B cell (primary cell): ENCODE results near the gene KIF2A. TPM values are rescaled to one million over a fixed set of nuclear protein-coding genes. Genes with fewer than 3 reads are reported as not detected.

Experiments
- ATAC-seq: fragments of 200-7000 bp; cut with Tn5 transposase; one replicate; pipeline ENCODE4 v1.10.0; 2021; ENCODE audit warnings: low read depth, mild to moderate bottlenecking, moderate number of reproducible peaks, moderate library complexity
- CTCF ChIA-PET: fragments of 350-600 bp; sonication (Branson Sonifier 250); formaldehyde crosslinking; loops from one replicate; lab custom pipeline; 2021; ENCODE audit warnings: antibody characterized with exemption, inconsistent platforms; lab: Charles Lee
- POLR2A ChIA-PET: fragments of 350-600 bp; sonication (Branson Sonifier 250); formaldehyde crosslinking; loops from one replicate; lab custom pipeline; 2021; ENCODE audit warnings: antibody characterized with exemption; lab: Charles Lee
- DNase-seq: peaks from one replicate; pipeline ENCODE4 v3.0.0; 2013
- H2AFZ ChIP-seq: 2 replicates; pipeline ENCODE4 v1.6.1; 2012; ENCODE audit warnings: mild to moderate bottlenecking, low read depth, low read length; ENCODE audit not compliant: insufficient read depth, poor library complexity, severe bottlenecking
- H3K27ac ChIP-seq, 2 donors: 1 replicate in 1 of 2; 2 replicates in 1 of 2; pipeline ENCODE4 v1.5.1; 2012 to 2013; ENCODE audit warnings: low read length in 2 of 2, mild to moderate bottlenecking in 2 of 2, moderate library complexity in 1 of 2
- H3K27me3 ChIP-seq, 4 experiments: fragments of 200-600 bp in 1 of 4; sonication (generic) in 1 of 4; replicated peaks in 1 of 4; 1 replicate in 2 of 4; 2 replicates in 2 of 4; pipeline versions ENCODE4 v1.6.1 to v1.7.0; 2013 to 2016; ENCODE audit warnings: low read length in 3 of 4, mild to moderate bottlenecking in 2 of 4, mixed read lengths in 1 of 4, moderate library complexity in 1 of 4; ENCODE audit not compliant: insufficient read depth in 4 of 4, control insufficient read depth in 3 of 4; ENCODE audit errors: control extremely low read depth in 1 of 4
- H3K36me3 ChIP-seq, 2 experiments: replicated peaks in 1 of 2; 1 replicate in 1 of 2; 2 replicates in 1 of 2; pipeline versions ENCODE4 v1.6.1 to v1.7.1; 2013; ENCODE audit warnings: low read length in 1 of 2; ENCODE audit not compliant: insufficient read depth in 2 of 2, control insufficient read depth in 1 of 2; ENCODE audit errors: control extremely low read depth in 1 of 2, extremely low read depth in 1 of 2
- H3K4me1 ChIP-seq, 2 donors: fragments of 200-600 bp in 1 of 2; sonication (generic) in 1 of 2; 1 replicate in 1 of 2; 2 replicates in 1 of 2; pipeline versions ENCODE4 v1.5.1 to v1.6.1; 2013 to 2017; ENCODE audit warnings: low read length in 2 of 2; ENCODE audit not compliant: control insufficient read depth in 2 of 2, insufficient read depth in 2 of 2
- H3K4me2 ChIP-seq: replicated peaks from 2 replicates; pipeline ENCODE3; 2012; ENCODE audit warnings: mild to moderate bottlenecking, low read depth, low read length; ENCODE audit not compliant: poor library complexity, severe bottlenecking
- H3K4me3 ChIP-seq, 5 experiments: fragments of 200-600 bp in 1 of 5; sonication (generic) in 1 of 5; 1 replicate in 3 of 5; 2 replicates in 2 of 5; pipeline versions ENCODE4 v1.5.1 to v1.7.0; 2011 to 2016; ENCODE audit warnings: low read length in 4 of 5, mild to moderate bottlenecking in 4 of 5, low read depth in 2 of 5, control low read depth in 1 of 5, moderate library complexity in 1 of 5; ENCODE audit not compliant: insufficient read depth in 1 of 5; ENCODE audit errors: control extremely low read depth in 1 of 5, extremely low read depth in 1 of 5
- H3K79me2 ChIP-seq: fragments of 200-600 bp; sonication (generic); one replicate; pipeline ENCODE4 v1.6.0; 2016; ENCODE audit warnings: low read length; ENCODE audit not compliant: control insufficient read depth, insufficient read depth
- H3K9ac ChIP-seq: fragments of 200-600 bp; sonication (generic); 2 replicates; pipeline ENCODE4 v1.6.1; 2017; ENCODE audit warnings: mild to moderate bottlenecking, low read length, moderate library complexity
- H3K9me3 ChIP-seq, 3 donors: one replicate each; pipeline versions ENCODE4 v1.6.1 to v1.7.1; 2013; ENCODE audit warnings: low read length in 2 of 3; ENCODE audit not compliant: control insufficient read depth in 2 of 3, insufficient read depth in 1 of 3; ENCODE audit errors: control extremely low read depth in 1 of 3
- H4K20me1 ChIP-seq: 2 replicates; pipeline ENCODE4 v1.6.0; 2012; ENCODE audit warnings: mild to moderate bottlenecking, low read length; ENCODE audit not compliant: insufficient read depth, control insufficient read depth, poor library complexity, severe bottlenecking
- H3K27ac Mint-ChIP-seq: one replicate; pipeline ENCODE4 v1.8.0; 2021; ENCODE audit warnings: mixed read lengths
- H3K27me3 Mint-ChIP-seq: one replicate; pipeline ENCODE4 v1.8.0; 2021; ENCODE audit warnings: mixed read lengths
- H3K4me1 Mint-ChIP-seq: one replicate; pipeline ENCODE4 v1.8.0; 2021; ENCODE audit warnings: mixed read lengths
- H3K4me3 Mint-ChIP-seq: one replicate; pipeline ENCODE4 v1.8.0; 2021; ENCODE audit warnings: mixed read lengths
- H3K9me3 Mint-ChIP-seq: one replicate; pipeline ENCODE4 v1.8.0; 2022; ENCODE audit warnings: mixed read lengths; ENCODE audit not compliant: insufficient read depth
- EZH2 ChIP-seq: IDR thresholded peaks from 2 replicates; pipeline ENCODE4 v1.6.1; 2012; ENCODE audit warnings: borderline replicate concordance, low read depth, mild to moderate bottlenecking, moderate library complexity, low read length; ENCODE audit not compliant: insufficient read depth, poor library complexity, severe bottlenecking
- WGBS: methylation state at CpG from one replicate; pipeline ENCODE4 v1.1.5; 2013; ENCODE audit warnings: missing lambda C conversion rate; ENCODE audit not compliant: insufficient coverage; 5-methylcytosine and 5-hydroxymethylcytosine counted together
- intact Hi-C: fragments of 100-400 bp; cut with micrococcal nuclease; formaldehyde crosslinking; loops from one replicate; pipeline ENCODE4 v1.10.0; 2022
- polyA plus RNA-seq: library from polyadenylated mRNA; depleted of rRNA; stranded (reverse); fragments of >200 nt; gene quantifications from 2 replicates; pipeline ENCODE4 v1.2.3, GENCODE V29; 2012
- total RNA-seq, 2 donors: library from RNA; stranded (reverse); fragments of 120-200 nt in 1 of 2; gene quantifications; 1 replicate in 1 of 2; 2 replicates in 1 of 2; pipeline versions ENCODE4 v1.2.3 to v1.2.4, GENCODE V29; 2013 to 2022
- TF ChIP-seq, protein P1 (sequence below): fragments of 200-600 bp; IDR thresholded peaks from one replicate; pipeline ENCODE4 v1.8.0; 2022; ENCODE audit warnings: antibody characterized with exemption, mild to moderate bottlenecking

The KIF2A gene
- total and polyA plus RNA-seq, 2 donors (not counting 1 experiment from before 2014, with no cell fraction given), result 12.9 to 59.0 TPM

GRCh38 chr5:62374090-62374489 lies 68.1 kb downstream of the KIF2A start:
- no peaks in the 10 kb centered on the region for H3K9me3 Mint-ChIP-seq
- H3K4me2 ChIP-seq, result no peak overlapping the region
- no peaks in the 10 kb centered on the region for H3K27me3 ChIP-seq
- no peak overlapping the region for H3K4me3 Mint-ChIP-seq
- no peaks in the 10 kb centered on the region for H3K4me1 Mint-ChIP-seq
- ChIA-PET POLR2A (no interaction called here), CTCF (no interaction called here)
- ATAC-seq, result no peak
- H3K9ac ChIP-seq, result no peak overlapping the region
- no peak overlapping the region for H2AFZ ChIP-seq
- no peak overlapping the region for H3K27ac ChIP-seq
- intact Hi-C loops, result no loop called here
- DNase-seq, result no peak
- H3K79me2 ChIP-seq, result no peaks in the 10 kb centered on the region
- no CpG with 5 or more reads among the region's 1 CpG for WGBS
- no peak overlapping the region for H3K4me3 ChIP-seq
- no peak overlapping the region for H3K27ac Mint-ChIP-seq
- H3K36me3 ChIP-seq, result peaks cover 8 to 34% of the 10 kb centered on the region in 2 experiments
- H3K27me3 Mint-ChIP-seq, result no peaks in the 10 kb centered on the region
- no peak for TF ChIP-seq EZH2
- TF ChIP-seq, protein P1, sequence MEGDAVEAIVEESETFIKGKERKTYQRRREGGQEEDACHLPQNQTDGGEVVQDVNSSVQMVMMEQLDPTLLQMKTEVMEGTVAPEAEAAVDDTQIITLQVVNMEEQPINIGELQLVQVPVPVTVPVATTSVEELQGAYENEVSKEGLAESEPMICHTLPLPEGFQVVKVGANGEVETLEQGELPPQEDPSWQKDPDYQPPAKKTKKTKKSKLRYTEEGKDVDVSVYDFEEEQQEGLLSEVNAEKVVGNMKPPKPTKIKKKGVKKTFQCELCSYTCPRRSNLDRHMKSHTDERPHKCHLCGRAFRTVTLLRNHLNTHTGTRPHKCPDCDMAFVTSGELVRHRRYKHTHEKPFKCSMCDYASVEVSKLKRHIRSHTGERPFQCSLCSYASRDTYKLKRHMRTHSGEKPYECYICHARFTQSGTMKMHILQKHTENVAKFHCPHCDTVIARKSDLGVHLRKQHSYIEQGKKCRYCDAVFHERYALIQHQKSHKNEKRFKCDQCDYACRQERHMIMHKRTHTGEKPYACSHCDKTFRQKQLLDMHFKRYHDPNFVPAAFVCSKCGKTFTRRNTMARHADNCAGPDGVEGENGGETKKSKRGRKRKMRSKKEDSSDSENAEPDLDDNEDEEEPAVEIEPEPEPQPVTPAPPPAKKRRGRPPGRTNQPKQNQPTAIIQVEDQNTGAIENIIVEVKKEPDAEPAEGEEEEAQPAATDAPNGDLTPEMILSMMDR, result no peak
- H4K20me1 ChIP-seq, result no peaks in the 10 kb centered on the region
- no peaks in the 10 kb centered on the region for H3K4me1 ChIP-seq
- H3K9me3 ChIP-seq, result no peaks in the 10 kb centered on the region

- H3K27ac ChIP-seq, result no peak overlapping the region
- no peaks in the 10 kb centered on the region for H3K79me2 ChIP-seq
- no peak overlapping the region for H3K4me3 ChIP-seq
- no peak overlapping the region for H3K27ac Mint-ChIP-seq
- intact Hi-C loops, result no loop called here
- H3K9me3 Mint-ChIP-seq, result no peaks in the 10 kb centered on the region
- no peaks in the 10 kb centered on the region for H3K4me1 ChIP-seq
- H2AFZ ChIP-seq, result no peak overlapping the region
- POLR2A ChIA-PET, result no interaction called here
- H3K36me3 ChIP-seq, result peaks cover 10 to 46% of the 10 kb centered on the region in 2 experiments
- H3K9me3 ChIP-seq, result no peaks in the 10 kb centered on the region
- H4K20me1 ChIP-seq, result no peaks in the 10 kb centered on the region
- no peak for TF ChIP-seq EZH2
- TF ChIP-seq, protein P1, result no peak
- H3K4me2 ChIP-seq, result no peak overlapping the region
- H3K4me3 Mint-ChIP-seq, result no peak overlapping the region
- no peaks in the 10 kb centered on the region for H3K4me1 Mint-ChIP-seq
- no peaks in the 10 kb centered on the region for H3K27me3 Mint-ChIP-seq
- CTCF ChIA-PET, result no interaction called here
- H3K9ac ChIP-seq, result no peak overlapping the region
- no peaks in the 10 kb centered on the region for H3K27me3 ChIP-seq
- DNase-seq (no peak), ATAC-seq (no peak)
Observed at GRCh38 chr5:62375627-62376026, 69.6 kb downstream of the KIF2A start.
